Measurements from ENCODE around the gene OR12D1.
"Not testable (repeated sequence)": the region's sequence is repeated elsewhere in the genome, so short reads cannot be mapped to it uniquely, and the experiment has no call there.

Gene OR12D1

GRCh38 chr6:29414588-29414987, at the start of gene OR12D1:
OR12D1 (plus strand) TSS chr6:29414928.
- DNase-seq (ENCODE audit: low spot score), result no peak

GRCh38 chr6:29368765-29369164, 46.0 kb upstream of the OR12D1 start, which contains the start of gene OR5V1:
OR5V1 (minus strand) TSS chr6:29368865; CDS start chr6:29356195, 12,670 bp downstream.
- DNase-seq (ENCODE audit: low spot score), result no peak

GRCh38 chr6:29375191-29375590, 39.5 kb upstream of the OR12D1 start, which contains the start of gene OR12D3:
OR12D3 (minus strand) TSS chr6:29375291; CDS start chr6:29375287, 4 bp downstream.
- no peak for DNase-seq (ENCODE audit: low spot score)

GRCh38 chr6:29376003-29376402, 38.7 kb upstream of the OR12D1 start:
- DNase-seq (ENCODE audit: low spot score), result peak; percentile 1

GRCh38 chr6:29388533-29388932, 26.2 kb upstream of the OR12D1 start:
- no peak for DNase-seq (ENCODE audit: low spot score)

GRCh38 chr6:29395331-29395730, 19.4 kb upstream of the OR12D1 start, which contains the start of gene OR12D2:
OR12D2 (plus strand) TSS chr6:29395631; CDS start chr6:29396700, 1,069 bp downstream.
- DNase-seq (ENCODE audit: low spot score), result no peak

GRCh38 chr6:29399525-29399924, 15.2 kb upstream of the OR12D1 start:
- DNase-seq (ENCODE audit: low spot score), result no peak

- DNase-seq (ENCODE audit: low spot score), result no peak
Observed at GRCh38 chr6:29403801-29404200, 10.9 kb upstream of the OR12D1 start.

GRCh38 chr6:29419516-29419915, 4.8 kb downstream of the OR12D1 start:
- DNase-seq (ENCODE audit: low spot score), result no peak

GRCh38 chr6:29424168-29424567, 9.4 kb downstream of the OR12D1 start:
- DNase-seq (ENCODE audit: low spot score), result no peak

- no peak for DNase-seq (ENCODE audit: low spot score)
Observed at GRCh38 chr6:29424575-29424974, 9.8 kb downstream of the OR12D1 start.

GRCh38 chr6:29425075-29425474, 10.3 kb downstream of the OR12D1 start:
- no peak for DNase-seq (ENCODE audit: low spot score)

- DNase-seq (ENCODE audit: low spot score), result no peak
Observed at GRCh38 chr6:29426654-29427053, 11.9 kb downstream of the OR12D1 start.

- DNase-seq (ENCODE audit: low spot score), result not testable (repeated sequence)
Observed at GRCh38 chr6:29436730-29437129, 22.0 kb downstream of the OR12D1 start.

GRCh38 chr6:29439006-29439405, 24.3 kb downstream of the OR12D1 start, which contains the start of gene OR10C1:
OR10C1 (plus strand) TSS chr6:29439306; CDS start chr6:29440016, 710 bp downstream.
- no peak for DNase-seq (ENCODE audit: low spot score)

- no peak for DNase-seq (ENCODE audit: low spot score)
Observed at GRCh38 chr6:29442719-29443118, 28.0 kb downstream of the OR12D1 start.

GRCh38 chr6:29444031-29444430, 29.3 kb downstream of the OR12D1 start:
- not testable (repeated sequence) for DNase-seq (ENCODE audit: low spot score)

- DNase-seq (ENCODE audit: low spot score), result no peak
Observed at GRCh38 chr6:29447670-29448069, 32.9 kb downstream of the OR12D1 start.

GRCh38 chr6:29451471-29452193, 36.9 kb downstream of the OR12D1 start:
- no peak for DNase-seq (ENCODE audit: low spot score)

GRCh38 chr6:29456971-29457370, 42.2 kb downstream of the OR12D1 start, which contains the start of the genes OR11A1 and OR2H1:
OR11A1 (minus strand) TSS chr6:29457071; CDS start chr6:29427641, 29,430 bp downstream.
OR2H1 (plus strand) TSS chr6:29457155; CDS start chr6:29461770, 4,615 bp downstream.
- no peak for DNase-seq (ENCODE audit: low spot score)

GRCh38 chr6:29461021-29461814, 46.5 kb downstream of the OR12D1 start:
- DNase-seq (ENCODE audit: low spot score), result no peak

- no peak for DNase-seq (ENCODE audit: low spot score)
Observed at GRCh38 chr6:29462022-29462421, 47.3 kb downstream of the OR12D1 start.

GRCh38 chr6:29465279-29465678, 50.6 kb downstream of the OR12D1 start:
- DNase-seq (ENCODE audit: low spot score), result no peak
